AG10803 (cell line): ENCODE results near the gene SKP1.
A peak's percentile ranks its signal among the peaks of the same experiment; 100 is the strongest.
"Not testable (repeated sequence)": the region's sequence is repeated elsewhere in the genome, so short reads cannot be mapped to it uniquely, and the experiment has no call there.

Experiments
- DNase-seq: peaks from one replicate; pipeline ENCODE4 v3.0.0; 2010; ENCODE audit warnings: low read depth
- H3K4me3 ChIP-seq: 2 replicates; pipeline ENCODE4 v1.5.1; 2011; ENCODE audit warnings: mild to moderate bottlenecking, low read length, control low read depth
- TF ChIP-seq, protein P1 (sequence below): conservative IDR thresholded peaks from 2 replicates; pipeline ENCODE4 v1.5.1; 2011; ENCODE audit warnings: mild to moderate bottlenecking, low read length, control low read depth, inconsistent platforms

Gene SKP1

GRCh38 chr5:134174841-134175839, 1.6 kb downstream of the SKP1 start:
- peak overlapping the region; percentile 91 for H3K4me3 ChIP-seq
- TF ChIP-seq, protein P1, sequence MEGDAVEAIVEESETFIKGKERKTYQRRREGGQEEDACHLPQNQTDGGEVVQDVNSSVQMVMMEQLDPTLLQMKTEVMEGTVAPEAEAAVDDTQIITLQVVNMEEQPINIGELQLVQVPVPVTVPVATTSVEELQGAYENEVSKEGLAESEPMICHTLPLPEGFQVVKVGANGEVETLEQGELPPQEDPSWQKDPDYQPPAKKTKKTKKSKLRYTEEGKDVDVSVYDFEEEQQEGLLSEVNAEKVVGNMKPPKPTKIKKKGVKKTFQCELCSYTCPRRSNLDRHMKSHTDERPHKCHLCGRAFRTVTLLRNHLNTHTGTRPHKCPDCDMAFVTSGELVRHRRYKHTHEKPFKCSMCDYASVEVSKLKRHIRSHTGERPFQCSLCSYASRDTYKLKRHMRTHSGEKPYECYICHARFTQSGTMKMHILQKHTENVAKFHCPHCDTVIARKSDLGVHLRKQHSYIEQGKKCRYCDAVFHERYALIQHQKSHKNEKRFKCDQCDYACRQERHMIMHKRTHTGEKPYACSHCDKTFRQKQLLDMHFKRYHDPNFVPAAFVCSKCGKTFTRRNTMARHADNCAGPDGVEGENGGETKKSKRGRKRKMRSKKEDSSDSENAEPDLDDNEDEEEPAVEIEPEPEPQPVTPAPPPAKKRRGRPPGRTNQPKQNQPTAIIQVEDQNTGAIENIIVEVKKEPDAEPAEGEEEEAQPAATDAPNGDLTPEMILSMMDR, result no peak
- peak; percentile 40 for DNase-seq

GRCh38 chr5:134171972-134172371, 4.8 kb downstream of the SKP1 start:
- TF ChIP-seq, protein P1, result no peak
- no peak for DNase-seq
- H3K4me3 ChIP-seq, result no peak overlapping the region

GRCh38 chr5:134162592-134162991, 14.2 kb downstream of the SKP1 start:
- DNase-seq, result no peak
- TF ChIP-seq, protein P1, result no peak
- no peak overlapping the region for H3K4me3 ChIP-seq

GRCh38 chr5:134161513-134162395, 15.0 kb downstream of the SKP1 start:
- TF ChIP-seq, protein P1, result no peak
- no peak for DNase-seq
- no peak overlapping the region for H3K4me3 ChIP-seq

- no peak overlapping the region for H3K4me3 ChIP-seq
- no peak for DNase-seq
- TF ChIP-seq, protein P1, result no peak
Measured at GRCh38 chr5:134153657-134154056, 23.1 kb downstream of the SKP1 start.

DNA sequence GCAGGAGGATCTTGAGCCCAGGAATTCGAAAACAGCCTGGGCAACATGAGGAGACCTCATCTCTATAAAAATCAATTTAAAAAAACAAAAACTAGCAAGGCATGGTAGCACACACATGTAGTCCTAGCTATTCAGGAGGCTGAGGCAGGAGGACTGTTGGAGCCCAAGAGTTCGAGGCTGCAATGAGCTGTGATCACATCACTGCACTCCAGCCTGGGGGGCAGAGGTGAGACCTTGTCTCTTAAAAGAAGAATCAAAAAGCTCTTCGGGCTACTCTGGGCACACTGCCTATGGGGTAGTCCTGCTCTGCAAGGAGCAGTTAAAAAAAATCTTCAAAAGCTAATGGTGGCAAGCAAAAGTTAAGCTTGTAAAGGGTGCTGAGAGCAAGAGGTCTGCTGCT, 23.5 kb downstream of the SKP1 start:
- no peak overlapping the region for H3K4me3 ChIP-seq
- TF ChIP-seq, protein P1, result no peak
- DNase-seq, result no peak

DNA sequence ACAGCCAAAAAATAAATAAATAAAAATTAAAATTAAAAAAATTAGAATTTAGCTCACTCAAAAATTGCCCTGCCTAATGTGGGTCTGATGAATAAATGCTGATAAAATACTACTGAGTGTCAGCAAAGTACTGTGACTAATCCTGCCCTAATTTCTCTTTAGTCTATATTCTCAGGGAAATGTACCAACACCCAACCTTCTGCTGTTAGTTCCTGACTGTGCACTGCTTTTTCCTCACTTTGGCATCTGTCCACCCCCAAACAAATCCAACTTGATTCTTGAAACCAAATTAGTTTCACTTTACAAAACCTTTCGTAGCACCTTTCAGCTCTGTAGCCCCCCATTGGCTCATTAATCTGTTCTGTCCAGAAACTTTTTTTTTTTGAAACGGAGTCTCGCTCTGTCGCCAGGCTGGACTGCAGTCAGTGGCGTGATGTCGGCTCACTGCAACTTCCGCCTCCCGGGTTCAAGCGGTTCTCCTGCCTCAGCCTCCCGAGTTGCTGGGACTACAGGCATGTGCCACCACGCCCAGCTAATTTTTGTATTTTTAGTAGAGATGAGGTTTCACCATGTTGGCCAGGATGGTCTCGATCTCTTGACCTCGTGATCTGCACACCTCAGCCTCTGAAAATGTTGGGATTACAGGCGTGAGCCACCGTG, 24.4 kb downstream of the SKP1 start:
- not testable (repeated sequence) for H3K4me3 ChIP-seq, DNase-seq
